Parathyroid adenoma (tissue), 2 donors: ENCODE data around the gene MFSD6.

Experiments used
- H2AFZ ChIP-seq: fragments of 300-600 bp; sonication (generic); one replicate; pipeline ENCODE4 v1.7.0; 2017; ENCODE audit warnings: antibody characterized with exemption, mild to moderate bottlenecking
- H3K27ac ChIP-seq: fragments of 300-600 bp; sonication (generic); one replicate; pipeline ENCODE4 v1.7.0; 2017
- H3K27me3 ChIP-seq: fragments of 300-600 bp; sonication (generic); one replicate; pipeline ENCODE4 v1.7.0; 2017; ENCODE audit warnings: low read length; ENCODE audit not compliant: control insufficient read depth, insufficient read depth
- H3K36me3 ChIP-seq: fragments of 300-600 bp; sonication (generic); one replicate; pipeline ENCODE4 v1.7.0; 2017; ENCODE audit warnings: low read length; ENCODE audit not compliant: control insufficient read depth, insufficient read depth
- H3K4me1 ChIP-seq: fragments of 300-600 bp; sonication (generic); one replicate; pipeline ENCODE4 v1.7.0; 2017; ENCODE audit warnings: control low read depth
- H3K4me2 ChIP-seq: fragments of 300-600 bp; sonication (generic); one replicate; pipeline ENCODE4 v1.7.0; 2017; ENCODE audit warnings: low read length
- H3K4me3 ChIP-seq: fragments of 300-600 bp; sonication (generic); one replicate; pipeline ENCODE4 v1.7.0; 2017; ENCODE audit warnings: low read depth, low read length
- H3K79me2 ChIP-seq: fragments of 300-600 bp; sonication (generic); one replicate; pipeline ENCODE4 v1.7.0; 2017; ENCODE audit warnings: control low read depth
- H3K9ac ChIP-seq: fragments of 300-600 bp; sonication (generic); one replicate; pipeline ENCODE4 v1.7.0; 2017; ENCODE audit warnings: mild to moderate bottlenecking
- H3K9me3 ChIP-seq: fragments of 300-600 bp; sonication (generic); one replicate; pipeline ENCODE4 v1.7.0; 2017; ENCODE audit warnings: low read length; ENCODE audit not compliant: control insufficient read depth
- CTCF ChIP-seq: fragments of 300-600 bp; sonication (generic); IDR thresholded peaks from one replicate; pipeline ENCODE4 v1.7.0; 2017; ENCODE audit warnings: antibody characterized with exemption, mild to moderate bottlenecking
- donor health status: primary hyperparathyroidism.

MFSD6 gene

GRCh38 chr2:190415794-190416775 lies 7.9 kb downstream of the MFSD6 start:
- H3K9me3 ChIP-seq = no peaks in the 10 kb centered on the region
- H3K9ac ChIP-seq = no peak overlapping the region
- H3K27ac ChIP-seq = peak overlapping the region; percentile 82
- H3K79me2 ChIP-seq = peaks cover 35% of the 10 kb centered on the region
- peaks cover 41% of the 10 kb centered on the region for H3K4me1 ChIP-seq
- no peak overlapping the region for H3K4me3 ChIP-seq
- H3K36me3 ChIP-seq = no peaks in the 10 kb centered on the region
- no peak overlapping the region for H2AFZ ChIP-seq
- H3K4me2 ChIP-seq = no peak overlapping the region
- H3K27me3 ChIP-seq = no peaks in the 10 kb centered on the region
- no peak for TF ChIP-seq CTCF

GRCh38 chr2:190417045-190417842 lies 9.1 kb downstream of the MFSD6 start:
- Histone ChIP-seq H2AFZ (no peak overlapping the region), H3K27me3 (no peaks in the 10 kb centered on the region), H3K9ac (no peak overlapping the region), H3K79me2 (peaks cover 30% of the 10 kb centered on the region), H3K4me1 (peaks cover 41% of the 10 kb centered on the region), H3K9me3 (no peaks in the 10 kb centered on the region), H3K27ac (peak overlapping the region; percentile 82), H3K4me3 (no peak overlapping the region), H3K36me3 (no peaks in the 10 kb centered on the region), H3K4me2 (peak overlapping the region; percentile 3)
- TF ChIP-seq CTCF = no peak

- Histone ChIP-seq H3K4me3 (no peak overlapping the region), H3K79me2 (peaks cover 26% of the 10 kb centered on the region), H3K4me1 (peaks cover 41% of the 10 kb centered on the region), H3K9me3 (no peaks in the 10 kb centered on the region), H3K27ac (no peak overlapping the region), H3K36me3 (no peaks in the 10 kb centered on the region), H3K9ac (no peak overlapping the region), H3K27me3 (no peaks in the 10 kb centered on the region), H2AFZ (no peak overlapping the region), H3K4me2 (no peak overlapping the region)
- no peak for TF ChIP-seq CTCF
Measured at GRCh38 chr2:190418727-190419126, 10.6 kb downstream of the MFSD6 start.

- Histone ChIP-seq H3K4me3 (no peak overlapping the region), H3K27me3 (no peaks in the 10 kb centered on the region), H3K9ac (no peak overlapping the region), H2AFZ (no peak overlapping the region), H3K4me2 (no peak overlapping the region), H3K9me3 (no peaks in the 10 kb centered on the region), H3K79me2 (peaks cover 18% of the 10 kb centered on the region), H3K27ac (no peak overlapping the region), H3K36me3 (no peaks in the 10 kb centered on the region), H3K4me1 (peaks cover 38% of the 10 kb centered on the region)
- no peak for TF ChIP-seq CTCF
Measured at GRCh38 chr2:190420801-190421200, 12.6 kb downstream of the MFSD6 start.
